ENCODE results near the gene RCSD1. TPM values are rescaled to one million over a fixed set of nuclear protein-coding genes. Genes with fewer than 3 reads are reported as not detected.
A peak's percentile ranks its signal among the peaks of the same experiment; 100 is the strongest.

RCSD1 gene, protein sequence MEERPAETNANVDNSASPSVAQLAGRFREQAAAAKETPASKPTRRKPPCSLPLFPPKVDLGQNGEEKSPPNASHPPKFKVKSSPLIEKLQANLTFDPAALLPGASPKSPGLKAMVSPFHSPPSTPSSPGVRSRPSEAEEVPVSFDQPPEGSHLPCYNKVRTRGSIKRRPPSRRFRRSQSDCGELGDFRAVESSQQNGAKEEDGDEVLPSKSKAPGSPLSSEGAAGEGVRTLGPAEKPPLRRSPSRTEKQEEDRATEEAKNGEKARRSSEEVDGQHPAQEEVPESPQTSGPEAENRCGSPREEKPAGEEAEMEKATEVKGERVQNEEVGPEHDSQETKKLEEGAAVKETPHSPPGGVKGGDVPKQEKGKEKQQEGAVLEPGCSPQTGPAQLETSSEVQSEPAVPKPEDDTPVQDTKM
- total RNA-seq (0.80 and 0.92 TPM in 2 replicates), polyA plus RNA-seq (0.77 TPM in 1 of 2 replicates, not detected in the other)

DNA sequence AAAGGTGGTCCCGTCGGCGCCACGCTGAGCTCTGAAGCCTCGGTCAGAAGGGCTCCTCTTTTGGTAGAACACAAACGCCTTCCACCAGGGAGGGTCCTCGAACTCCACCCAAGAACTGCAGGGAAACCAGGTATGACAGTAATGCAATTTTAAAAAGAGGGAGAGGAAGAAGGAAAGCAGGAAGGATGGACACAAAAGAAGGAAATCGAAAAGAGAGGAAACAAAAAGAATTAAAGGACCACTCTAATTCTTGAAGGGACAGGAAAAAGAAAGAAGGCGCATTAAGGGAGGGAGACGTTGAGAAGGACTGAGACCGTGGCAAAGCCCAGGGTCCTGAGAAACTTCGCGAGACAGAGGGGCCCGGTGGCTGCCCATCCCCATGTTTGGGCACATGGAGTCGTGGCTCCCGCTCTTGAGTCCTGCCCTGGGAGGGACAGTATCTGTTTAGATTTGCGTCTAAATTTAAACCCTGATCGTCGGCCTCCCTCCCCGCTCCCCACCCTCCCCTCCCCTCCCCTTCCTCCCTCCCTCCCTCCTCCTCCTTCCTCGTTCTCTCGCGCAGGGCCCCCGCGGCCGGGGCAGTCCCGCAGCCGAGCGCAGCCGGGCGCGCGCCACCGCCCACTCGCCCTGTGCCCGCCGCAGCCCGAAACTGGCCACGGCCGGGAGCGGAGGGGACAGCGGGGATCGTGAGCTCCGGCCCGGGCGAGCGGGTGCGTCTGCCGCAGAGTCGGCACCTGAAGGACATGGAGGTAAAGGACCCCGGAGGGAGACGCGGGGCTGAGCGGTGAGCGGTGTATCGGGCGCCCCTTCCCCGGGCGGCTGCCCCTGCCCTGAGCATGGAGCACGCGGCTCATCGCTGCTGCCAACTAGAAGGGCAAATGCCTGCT, at the start of gene RCSD1:
RCSD1 (plus strand) TSS at position 552 of the 887 bp plus-strand sequence; CDS start at position 744, 192 bp downstream.
- DNase-seq (ENCODE audit: low spot score): no peak
- no peaks in the 10 kb centered on the region for H3K9me2 ChIP-seq (replicated peaks; ENCODE audit: insufficient read depth)
- H2AFZ ChIP-seq: peak within 1 kb of the TSS; percentile 81
- TF ChIP-seq EZH2 (IDR thresholded peaks at IDR 0.05; ENCODE audit: borderline replicate concordance) (peak; percentile 65), EZH2phosphoT487 (IDR thresholded peaks at IDR 0.05; ENCODE audit: low read depth, severe bottlenecking, unreplicated experiment) (peak; percentile 28)
- TF ChIP-seq, protein P1, sequence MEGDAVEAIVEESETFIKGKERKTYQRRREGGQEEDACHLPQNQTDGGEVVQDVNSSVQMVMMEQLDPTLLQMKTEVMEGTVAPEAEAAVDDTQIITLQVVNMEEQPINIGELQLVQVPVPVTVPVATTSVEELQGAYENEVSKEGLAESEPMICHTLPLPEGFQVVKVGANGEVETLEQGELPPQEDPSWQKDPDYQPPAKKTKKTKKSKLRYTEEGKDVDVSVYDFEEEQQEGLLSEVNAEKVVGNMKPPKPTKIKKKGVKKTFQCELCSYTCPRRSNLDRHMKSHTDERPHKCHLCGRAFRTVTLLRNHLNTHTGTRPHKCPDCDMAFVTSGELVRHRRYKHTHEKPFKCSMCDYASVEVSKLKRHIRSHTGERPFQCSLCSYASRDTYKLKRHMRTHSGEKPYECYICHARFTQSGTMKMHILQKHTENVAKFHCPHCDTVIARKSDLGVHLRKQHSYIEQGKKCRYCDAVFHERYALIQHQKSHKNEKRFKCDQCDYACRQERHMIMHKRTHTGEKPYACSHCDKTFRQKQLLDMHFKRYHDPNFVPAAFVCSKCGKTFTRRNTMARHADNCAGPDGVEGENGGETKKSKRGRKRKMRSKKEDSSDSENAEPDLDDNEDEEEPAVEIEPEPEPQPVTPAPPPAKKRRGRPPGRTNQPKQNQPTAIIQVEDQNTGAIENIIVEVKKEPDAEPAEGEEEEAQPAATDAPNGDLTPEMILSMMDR (IDR thresholded peaks at IDR 0.05; ENCODE audit: poor library complexity): no peak
- no peaks in the 10 kb centered on the region for H3K36me3 ChIP-seq (replicated peaks; ENCODE audit: insufficient read depth, low read depth)
- no peaks in the 10 kb centered on the region for H3K79me2 ChIP-seq
- no peaks in the 10 kb centered on the region for H3K4me1 ChIP-seq (ENCODE audit: insufficient read depth)
- H3K27ac ChIP-seq: no peak within 1 kb of the TSS
- peak within 1 kb of the TSS; percentile 85 for H3K4me3 ChIP-seq
- H3K27me3 ChIP-seq: peaks cover 55% of the 10 kb centered on the region
- no peaks in the 10 kb centered on the region for H3K9me3 ChIP-seq (ENCODE audit: low read depth)
- H3K4me2 ChIP-seq: peak within 1 kb of the TSS; percentile 98
- no peaks in the 10 kb centered on the region for H4K20me1 ChIP-seq (ENCODE audit: insufficient read depth, poor library complexity, severe bottlenecking)
- WGBS (ENCODE audit: low lambda C conversion rate, missing lambda C conversion rate): 11% methylated on average over 58 of the region's 62 CpGs

DNA sequence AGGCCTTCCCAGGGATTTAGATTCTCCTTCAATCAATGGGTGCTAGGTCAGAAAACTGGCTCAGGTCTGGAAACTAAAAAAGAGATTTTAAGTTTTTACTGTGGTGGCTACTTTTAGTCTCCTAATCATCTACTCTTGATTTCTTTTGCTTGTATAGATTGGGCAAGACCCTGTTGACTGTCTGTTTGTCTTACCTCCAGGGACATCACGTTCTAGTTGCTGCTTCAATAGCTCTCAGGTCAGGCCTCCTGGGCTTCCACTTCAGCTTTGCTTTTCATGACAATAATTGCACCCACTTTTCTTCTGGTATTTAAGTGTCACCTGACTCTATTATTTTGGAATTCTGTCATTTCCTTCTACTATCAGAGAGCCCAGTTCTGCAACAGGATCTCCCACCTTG, 48.0 kb upstream of the RCSD1 start:
- TF ChIP-seq EZH2phosphoT487 (IDR thresholded peaks at IDR 0.05; ENCODE audit: low read depth, severe bottlenecking, unreplicated experiment) (no peak), EZH2 (IDR thresholded peaks at IDR 0.05; ENCODE audit: borderline replicate concordance) (no peak)
- TF ChIP-seq, protein P1 (IDR thresholded peaks at IDR 0.05; ENCODE audit: poor library complexity): no peak
- no peak for DNase-seq (ENCODE audit: low spot score)
- Histone ChIP-seq H3K27me3 (no peaks in the 10 kb centered on the region), H2AFZ (no peak overlapping the region), H3K36me3 (replicated peaks; ENCODE audit: insufficient read depth, low read depth) (no peaks in the 10 kb centered on the region), H3K27ac (no peak overlapping the region), H3K79me2 (no peaks in the 10 kb centered on the region), H3K9me2 (replicated peaks; ENCODE audit: insufficient read depth) (no peaks in the 10 kb centered on the region), H3K4me3 (no peak overlapping the region), H3K9me3 (ENCODE audit: low read depth) (no peaks in the 10 kb centered on the region), H3K4me2 (no peak overlapping the region), H3K4me1 (ENCODE audit: insufficient read depth) (no peaks in the 10 kb centered on the region), H4K20me1 (ENCODE audit: insufficient read depth, poor library complexity, severe bottlenecking) (no peaks in the 10 kb centered on the region)
- WGBS (ENCODE audit: low lambda C conversion rate, missing lambda C conversion rate): 68% methylated on average over 1 of the region's 1 CpG

DNA sequence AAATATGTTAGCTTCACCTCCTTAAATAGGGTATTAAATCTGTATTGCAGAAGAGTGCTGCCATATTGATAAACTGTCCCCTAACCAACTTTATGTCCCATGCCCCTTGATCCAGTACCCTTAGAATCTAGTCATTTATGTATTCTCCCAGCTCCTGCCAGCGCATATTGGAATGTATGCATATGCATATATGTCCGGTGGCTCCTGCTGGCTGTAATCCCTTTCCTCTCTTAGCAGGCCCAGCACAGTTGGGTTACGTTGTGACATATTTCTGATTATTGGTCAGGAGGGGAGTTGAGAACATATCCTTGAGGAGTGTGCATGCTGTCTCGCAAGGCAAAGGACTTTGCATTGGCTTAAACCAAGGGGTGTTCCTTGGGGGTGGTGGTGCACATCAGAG, 47.3 kb upstream of the RCSD1 start:
- Histone ChIP-seq H3K79me2 (no peaks in the 10 kb centered on the region), H3K4me3 (no peak overlapping the region), H3K9me2 (replicated peaks; ENCODE audit: insufficient read depth) (no peaks in the 10 kb centered on the region), H3K27ac (no peak overlapping the region), H3K4me2 (no peak overlapping the region), H3K36me3 (replicated peaks; ENCODE audit: insufficient read depth, low read depth) (no peaks in the 10 kb centered on the region), H2AFZ (no peak overlapping the region), H3K4me1 (ENCODE audit: insufficient read depth) (no peaks in the 10 kb centered on the region), H3K27me3 (no peaks in the 10 kb centered on the region), H4K20me1 (ENCODE audit: insufficient read depth, poor library complexity, severe bottlenecking) (no peaks in the 10 kb centered on the region), H3K9me3 (ENCODE audit: low read depth) (no peaks in the 10 kb centered on the region)
- TF ChIP-seq EZH2 (IDR thresholded peaks at IDR 0.05; ENCODE audit: borderline replicate concordance): no peak
- TF ChIP-seq EZH2phosphoT487 (IDR thresholded peaks at IDR 0.05; ENCODE audit: low read depth, severe bottlenecking, unreplicated experiment): no peak
- TF ChIP-seq, protein P1 (IDR thresholded peaks at IDR 0.05; ENCODE audit: poor library complexity): no peak
- DNase-seq (ENCODE audit: low spot score): no peak
- WGBS (ENCODE audit: low lambda C conversion rate, missing lambda C conversion rate): 95% methylated on average over 4 of the region's 4 CpGs

All from hepatocyte (in vitro differentiated cells).